Transverse colon (tissue), 4 donors: ENCODE measurements around the gene IL12A.

ENCODE experiments used
- CTCF ChIP-seq, 5 experiments: fragments of 200-600 bp in 3 of 5; fragments of 450-650 bp in 2 of 5; sonication (generic) in 3 of 5; IDR thresholded peaks; 1 replicate in 2 of 5; 2 replicates in 3 of 5; pipeline ENCODE4 v1.5.1; 2016 to 2017; ENCODE audit warnings: antibody characterized with exemption in 5 of 5, inconsistent platforms in 3 of 5, mild to moderate bottlenecking in 2 of 5, moderate library complexity in 1 of 5
- POLR2A ChIP-seq: fragments of 450-650 bp; IDR thresholded peaks from one replicate; pipeline ENCODE4 v1.6.1; 2016; ENCODE audit warnings: antibody characterized with exemption, mild to moderate bottlenecking, moderate library complexity
- POLR2AphosphoS5 ChIP-seq, 3 donors: sonication (generic); formaldehyde crosslinking; IDR thresholded peaks; one replicate each; pipeline ENCODE4 v1.6.1; 2016; ENCODE audit warnings: antibody characterized with exemption in 3 of 3

GRCh38 chr3:159991591-159991990, 3.0 kb downstream of the IL12A start:
- no peak for TF ChIP-seq CTCF (IDR thresholded peaks at IDR 0.05)
- TF ChIP-seq POLR2A = no peak
- no peak for TF ChIP-seq POLR2AphosphoS5 (IDR thresholded peaks at IDR 0.05)
